ENCODE data around the gene CUBN.

DNA sequence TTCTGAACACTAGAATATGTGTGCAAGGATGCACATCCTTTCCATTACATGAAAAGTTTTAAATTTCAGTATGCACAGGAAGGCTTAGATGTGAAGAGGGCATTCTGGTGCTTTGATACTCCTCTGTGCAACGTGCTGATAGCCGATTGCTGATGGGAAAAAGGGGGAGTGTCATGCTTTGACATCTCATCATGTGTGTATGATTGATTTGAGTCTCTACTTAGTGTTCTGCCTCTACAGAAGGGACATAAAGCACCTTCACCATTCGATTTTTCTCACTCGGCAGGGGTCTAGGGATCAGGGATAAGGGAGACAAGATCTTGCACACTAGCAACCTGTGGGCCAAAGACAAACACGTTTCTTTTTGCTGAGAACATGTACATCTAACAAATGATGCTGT lies 197.7 kb downstream of the CUBN start:
- TF ChIP-seq CTCF (IDR thresholded peaks at IDR 0.05), result no peak
- TF ChIP-seq POLR2A (IDR thresholded peaks at IDR 0.05), result no peak

Data from transverse colon (tissue), 3 donors.